SK-N-SH treated with all-trans-retinoic acid at 6 μM for 48 hours (cell line): ENCODE measurements around the gene DMD.

Experiments
- ATAC-seq: fragments of 200-7000 bp; cut with Tn5 transposase; 3 replicates; pipeline ENCODE4 v1.9.1; 2020; ENCODE audit warnings: mild to moderate bottlenecking, moderate library complexity
- ARNTL ChIP-seq: fragments of 450-650 bp; formaldehyde crosslinking; IDR thresholded peaks from 2 replicates; pipeline ENCODE4 v1.5.0; 2020; ENCODE audit warnings: low read depth, mild to moderate bottlenecking, moderate library complexity, borderline replicate concordance
- BACH2 ChIP-seq: fragments of 250-450 bp; sonication (Bioruptor Pico); IDR thresholded peaks from 2 replicates; pipeline ENCODE4 v1.9.0; 2021; ENCODE audit warnings: mild to moderate bottlenecking, borderline replicate concordance
- CSDC2 ChIP-seq: fragments of 250-450 bp; sonication (Bioruptor Pico); IDR thresholded peaks from 2 replicates; pipeline ENCODE4 v1.5.0; 2020; ENCODE audit warnings: mild to moderate bottlenecking, moderate library complexity
- CSRNP3 ChIP-seq: fragments of 250-450 bp; sonication (Bioruptor Pico); IDR thresholded peaks from 2 replicates; pipeline ENCODE4 v1.5.1; 2021; ENCODE audit warnings: mild to moderate bottlenecking, moderate library complexity
- ESRRG ChIP-seq: fragments of 250-450 bp; sonication (Bioruptor Pico); IDR thresholded peaks from 2 replicates; pipeline ENCODE4 v1.6.1; 2021; ENCODE audit warnings: mild to moderate bottlenecking
- GLIS3 ChIP-seq: fragments of 250-450 bp; sonication (Bioruptor Pico); IDR thresholded peaks from 2 replicates; pipeline ENCODE4 v1.5.0; 2020; ENCODE audit warnings: mild to moderate bottlenecking, moderate library complexity
- ISL1 ChIP-seq: fragments of 250-450 bp; sonication (Bioruptor Pico); IDR thresholded peaks from 2 replicates; pipeline ENCODE4 v2.1.2; 2022; ENCODE audit warnings: mild to moderate bottlenecking, moderate library complexity
- OSR1 ChIP-seq: fragments of 250-450 bp; sonication (Bioruptor Pico); IDR thresholded peaks from 2 replicates; pipeline ENCODE4 v1.8.0; 2022; ENCODE audit warnings: moderate library complexity, mild to moderate bottlenecking, inconsistent platforms
- PATZ1 ChIP-seq: fragments of 250-450 bp; sonication (Bioruptor Pico); IDR thresholded peaks from 2 replicates; pipeline ENCODE4 v1.8.0; 2020; ENCODE audit warnings: mild to moderate bottlenecking, moderate library complexity, borderline replicate concordance
- PPARA ChIP-seq: fragments of 250-450 bp; sonication (Bioruptor Pico); IDR thresholded peaks from 2 replicates; pipeline ENCODE4 v1.5.0; 2020; ENCODE audit warnings: mild to moderate bottlenecking, borderline replicate concordance
- RARB ChIP-seq: fragments of 250-450 bp; sonication (Bioruptor Pico); IDR thresholded peaks from 2 replicates; pipeline ENCODE4 v1.8.0; 2021; ENCODE audit warnings: mild to moderate bottlenecking, moderate library complexity
- SNAI2 ChIP-seq: fragments of 250-450 bp; sonication (Bioruptor Pico); IDR thresholded peaks from 2 replicates; pipeline ENCODE4 v1.5.0; 2020; ENCODE audit warnings: mild to moderate bottlenecking, moderate library complexity
- TCF4 ChIP-seq: fragments of 250-450 bp; sonication (Bioruptor Pico); IDR thresholded peaks from 2 replicates; pipeline ENCODE4 v1.8.0; 2021; ENCODE audit warnings: mild to moderate bottlenecking, moderate library complexity, borderline replicate concordance
- TOX ChIP-seq: fragments of 250-450 bp; sonication (Bioruptor Pico); IDR thresholded peaks from 2 replicates; pipeline ENCODE4 v1.8.0; 2021; ENCODE audit warnings: mild to moderate bottlenecking, moderate library complexity, borderline replicate concordance
- TSHZ2 ChIP-seq: fragments of 250-450 bp; sonication (Bioruptor Pico); IDR thresholded peaks from 2 replicates; pipeline ENCODE4 v1.5.0; 2020; ENCODE audit warnings: mild to moderate bottlenecking, moderate library complexity
- ZC3H10 ChIP-seq: fragments of 250-450 bp; sonication (Bioruptor Pico); IDR thresholded peaks from 2 replicates; pipeline ENCODE4 v1.5.1; 2021; ENCODE audit warnings: mild to moderate bottlenecking, moderate library complexity
- ZFP3 ChIP-seq: fragments of 250-450 bp; sonication (Bioruptor Pico); IDR thresholded peaks from 2 replicates; pipeline ENCODE4 v1.5.0; 2020; ENCODE audit warnings: mild to moderate bottlenecking, moderate library complexity
- ZFP30 ChIP-seq: fragments of 450-650 bp; formaldehyde crosslinking; IDR thresholded peaks from 2 replicates; pipeline ENCODE4 v1.5.0; 2022; ENCODE audit warnings: mild to moderate bottlenecking, moderate library complexity
- ZNF565 ChIP-seq: fragments of 450-650 bp; formaldehyde crosslinking; conservative IDR thresholded peaks from 2 replicates; pipeline ENCODE4 v1.5.0; 2020; ENCODE audit warnings: low read depth, mild to moderate bottlenecking, moderate library complexity
- ZNF70 ChIP-seq: fragments of 450-650 bp; formaldehyde crosslinking; IDR thresholded peaks from 2 replicates; pipeline ENCODE4 v1.5.0; 2020; ENCODE audit warnings: mild to moderate bottlenecking, moderate library complexity
- ZNF8 ChIP-seq: fragments of 450-650 bp; formaldehyde crosslinking; IDR thresholded peaks from 2 replicates; pipeline ENCODE4 v1.5.0; 2020; ENCODE audit warnings: mild to moderate bottlenecking, moderate library complexity
- TF ChIP-seq, protein P1 (sequence below): fragments of 250-450 bp; sonication (Bioruptor Pico); IDR thresholded peaks from 2 replicates; pipeline ENCODE4 v1.5.1; 2020; ENCODE audit warnings: low read depth, mild to moderate bottlenecking, moderate library complexity
- TF ChIP-seq, protein P2 (sequence below): fragments of 250-450 bp; sonication (Bioruptor Pico); IDR thresholded peaks from 2 replicates; pipeline ENCODE4 v1.8.0; 2021; ENCODE audit warnings: low read depth, mild to moderate bottlenecking, moderate library complexity, borderline replicate concordance

The DMD gene

DNA sequence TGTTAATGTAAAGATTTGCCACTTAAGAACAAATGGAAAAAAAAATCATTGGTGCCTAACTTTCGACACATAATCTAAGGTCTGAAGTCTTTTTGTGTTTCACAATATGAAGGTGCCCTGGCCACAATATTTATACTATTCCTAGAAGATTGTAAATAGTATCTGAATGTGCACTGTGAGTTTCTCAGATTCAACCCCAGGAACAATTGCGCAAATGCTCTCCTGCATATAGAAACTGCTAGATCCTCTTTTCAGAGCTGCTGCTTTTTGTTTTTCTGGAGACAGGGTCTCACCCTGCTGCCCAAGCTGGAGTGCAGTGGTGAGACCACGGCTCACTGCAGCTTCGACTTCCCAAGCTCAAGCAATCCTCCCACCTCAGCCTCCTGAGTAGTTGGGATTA lies 1659.4 kb downstream of the DMD start:
- TF ChIP-seq SNAI2 (CRISPR knock-in tag) (no peak), TOX (CRISPR knock-in tag) (no peak)
- TF ChIP-seq, protein P1, sequence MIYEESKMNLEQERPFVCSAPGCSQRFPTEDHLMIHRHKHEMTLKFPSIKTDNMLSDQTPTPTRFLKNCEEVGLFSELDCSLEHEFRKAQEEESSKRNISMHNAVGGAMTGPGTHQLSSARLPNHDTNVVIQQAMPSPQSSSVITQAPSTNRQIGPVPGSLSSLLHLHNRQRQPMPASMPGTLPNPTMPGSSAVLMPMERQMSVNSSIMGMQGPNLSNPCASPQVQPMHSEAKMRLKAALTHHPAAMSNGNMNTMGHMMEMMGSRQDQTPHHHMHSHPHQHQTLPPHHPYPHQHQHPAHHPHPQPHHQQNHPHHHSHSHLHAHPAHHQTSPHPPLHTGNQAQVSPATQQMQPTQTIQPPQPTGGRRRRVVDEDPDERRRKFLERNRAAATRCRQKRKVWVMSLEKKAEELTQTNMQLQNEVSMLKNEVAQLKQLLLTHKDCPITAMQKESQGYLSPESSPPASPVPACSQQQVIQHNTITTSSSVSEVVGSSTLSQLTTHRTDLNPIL (CRISPR knock-in tag) = no peak
- TF ChIP-seq, all 23 proteins: peak for 0
- ATAC-seq = no peak

DNA sequence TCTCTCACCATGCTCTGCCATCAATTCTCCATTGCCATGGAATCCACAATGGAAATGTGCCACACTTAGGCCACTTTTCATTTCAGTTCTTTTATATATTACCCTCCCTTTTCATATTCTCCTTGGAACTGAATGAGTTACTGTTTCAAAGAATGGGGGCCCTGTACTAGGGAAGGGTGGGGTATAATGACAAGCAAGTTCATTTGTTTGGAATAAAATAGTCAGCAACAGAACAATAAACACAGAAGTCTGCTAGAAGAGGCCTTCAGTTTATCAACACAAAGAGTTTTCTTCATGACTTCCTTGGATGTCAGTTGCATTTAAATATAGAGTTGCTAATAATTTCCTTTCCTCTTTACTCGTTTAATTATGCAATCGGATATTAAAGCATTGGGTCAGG lies 1661.2 kb downstream of the DMD start:
- no peak for TF ChIP-seq ISL1 (CRISPR knock-in tag)
- TF ChIP-seq GLIS3 (CRISPR knock-in tag) = no peak
- no peak for TF ChIP-seq ZC3H10
- TF ChIP-seq PATZ1 (CRISPR knock-in tag) = no peak
- TF ChIP-seq ZNF8 = no peak
- TF ChIP-seq, protein P2, sequence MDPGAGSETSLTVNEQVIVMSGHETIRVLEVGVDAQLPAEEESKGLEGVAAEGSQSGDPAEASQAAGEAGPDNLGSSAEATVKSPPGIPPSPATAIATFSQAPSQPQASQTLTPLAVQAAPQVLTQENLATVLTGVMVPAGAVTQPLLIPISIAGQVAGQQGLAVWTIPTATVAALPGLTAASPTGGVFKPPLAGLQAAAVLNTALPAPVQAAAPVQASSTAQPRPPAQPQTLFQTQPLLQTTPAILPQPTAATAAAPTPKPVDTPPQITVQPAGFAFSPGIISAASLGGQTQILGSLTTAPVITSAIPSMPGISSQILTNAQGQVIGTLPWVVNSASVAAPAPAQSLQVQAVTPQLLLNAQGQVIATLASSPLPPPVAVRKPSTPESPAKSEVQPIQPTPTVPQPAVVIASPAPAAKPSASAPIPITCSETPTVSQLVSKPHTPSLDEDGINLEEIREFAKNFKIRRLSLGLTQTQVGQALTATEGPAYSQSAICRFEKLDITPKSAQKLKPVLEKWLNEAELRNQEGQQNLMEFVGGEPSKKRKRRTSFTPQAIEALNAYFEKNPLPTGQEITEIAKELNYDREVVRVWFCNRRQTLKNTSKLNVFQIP = no peak
- no peak for TF ChIP-seq PPARA (CRISPR knock-in tag)
- TF ChIP-seq TCF4 (CRISPR knock-in tag) = no peak
- no peak for TF ChIP-seq ZNF565 (CRISPR knock-in tag)
- TF ChIP-seq SNAI2 (CRISPR knock-in tag) = no peak
- no peak for TF ChIP-seq ARNTL (CRISPR knock-in tag)
- no peak for TF ChIP-seq BACH2 (CRISPR knock-in tag)
- TF ChIP-seq TSHZ2 (CRISPR knock-in tag) = no peak
- TF ChIP-seq CSRNP3 (CRISPR knock-in tag) = no peak
- no peak for TF ChIP-seq ZFP3 (CRISPR knock-in tag)
- TF ChIP-seq OSR1 (CRISPR knock-in tag) = no peak
- TF ChIP-seq ZFP30 (CRISPR knock-in tag) = no peak
- TF ChIP-seq, protein P1 (CRISPR knock-in tag) = no peak
- no peak for TF ChIP-seq RARB (CRISPR knock-in tag)
- TF ChIP-seq CSDC2 = no peak
- ATAC-seq = no peak

GRCh38 chrX:31547816-31548215 lies 1663.5 kb downstream of the DMD start:
- no peak for ATAC-seq
- TF ChIP-seq ZNF70 (CRISPR knock-in tag) (no peak), GLIS3 (CRISPR knock-in tag) (no peak), TCF4 (CRISPR knock-in tag) (no peak), ZNF8 (no peak), ZFP3 (CRISPR knock-in tag) (no peak), CSDC2 (no peak), CSRNP3 (CRISPR knock-in tag) (no peak), PATZ1 (CRISPR knock-in tag) (no peak), BACH2 (CRISPR knock-in tag) (no peak), OSR1 (CRISPR knock-in tag) (no peak), SNAI2 (CRISPR knock-in tag) (no peak), ISL1 (CRISPR knock-in tag) (no peak), ESRRG (CRISPR knock-in tag) (no peak)
